NCI-H1092 treated with DMSO at 0.1 percent for 48 hours (cell line): ENCODE results near the gene CALY.

Source experiments
- DNase-seq: peaks from one replicate; lab custom pipeline; 2025; lab: John Stamatoyannopoulos, UW

The CALY gene

DNA sequence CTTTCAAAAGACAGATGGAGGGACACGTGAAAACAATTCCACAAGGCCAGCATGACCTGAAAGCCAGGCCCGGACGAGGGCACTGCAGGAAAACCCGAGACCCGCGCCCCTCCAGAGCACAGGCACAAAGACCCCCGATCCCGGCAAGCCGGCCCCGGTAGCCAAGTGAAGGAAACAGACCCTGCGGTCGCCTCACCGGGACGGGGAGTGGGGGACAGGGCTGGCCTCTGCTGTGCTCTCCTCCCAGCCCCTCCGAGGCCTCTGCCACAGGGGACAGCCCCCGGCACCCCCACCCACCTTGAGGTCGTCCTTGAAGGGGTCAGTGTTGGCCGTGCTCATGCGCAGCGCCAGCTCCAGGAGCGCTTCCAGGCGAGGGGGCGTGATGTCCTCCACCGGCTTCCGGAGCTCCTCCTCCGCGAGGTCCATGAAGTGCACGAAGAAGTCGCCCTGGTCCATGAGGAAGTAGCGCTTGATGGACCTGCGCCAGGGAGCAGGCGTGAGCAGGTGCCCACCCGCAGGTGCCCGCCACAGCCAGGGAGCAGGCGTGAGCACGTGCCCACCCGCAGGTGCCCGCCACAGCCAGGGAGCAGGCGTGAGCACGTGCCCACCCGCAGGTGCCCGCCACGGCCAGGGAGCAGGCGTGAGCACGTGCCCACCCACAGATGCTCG lies 48.7 kb downstream of the CALY start:
- DNase-seq, result no peak

DNA sequence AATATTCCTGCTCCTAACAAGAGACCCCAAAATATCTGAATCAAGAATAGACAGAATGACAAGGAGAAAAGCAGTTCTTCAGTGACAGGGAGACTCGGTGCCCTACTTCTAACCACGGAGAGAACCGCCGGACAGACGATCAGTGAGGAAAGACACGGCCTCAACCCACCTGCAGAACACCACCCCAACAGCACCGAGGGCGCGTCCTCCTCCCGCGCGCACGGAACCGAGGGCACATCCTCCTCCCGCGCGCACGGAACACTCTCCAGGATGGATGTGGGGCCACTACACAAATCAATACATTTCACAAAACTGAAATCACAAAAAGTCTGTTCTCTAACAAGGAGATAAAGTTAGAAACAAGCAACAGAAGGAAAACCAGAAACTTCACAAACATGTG lies 50.3 kb downstream of the CALY start:
- DNase-seq, result no peak

DNA sequence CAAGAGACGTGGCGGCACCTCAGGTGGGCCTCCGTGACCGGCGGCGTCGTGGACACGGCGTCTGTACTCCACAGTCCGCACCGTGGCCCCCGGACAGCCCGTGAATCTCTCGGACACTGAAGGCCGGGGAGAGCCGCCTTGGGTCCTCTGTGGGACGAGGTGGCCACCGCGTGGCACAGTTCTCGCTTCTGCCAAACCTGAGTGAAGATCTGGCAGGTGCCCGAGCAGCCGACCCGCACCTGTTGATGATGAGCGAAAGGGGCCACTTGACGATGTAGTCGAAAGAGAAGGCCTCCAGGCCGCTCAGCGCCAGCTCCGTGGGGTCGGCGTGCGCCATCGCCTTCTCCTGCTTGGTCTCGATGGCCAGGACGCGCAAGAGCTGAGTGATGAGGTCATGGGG lies 51.5 kb downstream of the CALY start:
- no peak for DNase-seq

DNA sequence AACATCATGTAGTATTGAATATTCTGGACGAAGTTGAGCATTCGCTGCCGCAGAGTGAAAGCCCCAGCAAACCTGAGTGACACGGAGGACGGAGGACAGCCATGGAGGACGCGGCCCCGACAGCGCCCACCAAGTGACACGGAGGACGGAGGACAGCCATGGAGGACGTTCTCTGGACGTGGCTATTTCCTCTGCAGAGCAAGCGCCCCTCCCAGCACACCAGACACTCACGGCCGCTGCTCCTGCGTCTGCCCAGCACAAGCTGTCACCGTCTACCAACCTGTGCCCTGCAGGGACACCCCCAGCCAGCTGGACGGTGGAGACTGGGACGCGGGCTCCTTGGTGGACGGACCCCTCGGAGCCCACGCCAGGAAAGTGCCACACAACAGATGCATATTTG lies 52.8 kb downstream of the CALY start:
- DNase-seq, result no peak

DNA sequence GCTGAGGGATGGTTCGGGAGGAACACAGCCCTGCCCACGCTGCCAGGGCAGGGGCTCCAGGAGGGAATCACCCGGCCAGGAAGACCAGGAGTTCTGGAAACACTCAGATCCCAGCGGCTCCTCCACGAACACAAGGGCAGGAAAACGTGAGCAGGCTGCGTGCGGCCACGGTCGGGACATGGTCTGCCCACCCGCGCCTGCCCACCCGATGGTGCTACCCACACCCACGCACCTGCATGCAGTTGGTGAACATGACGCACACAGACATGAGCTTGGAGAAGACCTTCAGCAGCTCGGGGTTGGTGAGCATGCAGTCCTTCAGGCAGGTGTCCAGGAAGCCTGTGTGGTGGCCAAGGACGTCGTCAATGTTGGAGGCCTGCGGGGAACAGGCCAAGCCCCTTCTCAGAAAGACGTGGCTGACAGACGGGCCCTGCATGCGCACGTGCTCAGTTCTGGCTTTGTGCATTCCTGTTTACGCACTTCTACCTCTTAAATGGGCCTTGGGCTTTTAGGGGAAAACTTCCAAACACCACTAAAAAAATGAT lies 53.8 kb downstream of the CALY start:
- DNase-seq, result no peak

DNA sequence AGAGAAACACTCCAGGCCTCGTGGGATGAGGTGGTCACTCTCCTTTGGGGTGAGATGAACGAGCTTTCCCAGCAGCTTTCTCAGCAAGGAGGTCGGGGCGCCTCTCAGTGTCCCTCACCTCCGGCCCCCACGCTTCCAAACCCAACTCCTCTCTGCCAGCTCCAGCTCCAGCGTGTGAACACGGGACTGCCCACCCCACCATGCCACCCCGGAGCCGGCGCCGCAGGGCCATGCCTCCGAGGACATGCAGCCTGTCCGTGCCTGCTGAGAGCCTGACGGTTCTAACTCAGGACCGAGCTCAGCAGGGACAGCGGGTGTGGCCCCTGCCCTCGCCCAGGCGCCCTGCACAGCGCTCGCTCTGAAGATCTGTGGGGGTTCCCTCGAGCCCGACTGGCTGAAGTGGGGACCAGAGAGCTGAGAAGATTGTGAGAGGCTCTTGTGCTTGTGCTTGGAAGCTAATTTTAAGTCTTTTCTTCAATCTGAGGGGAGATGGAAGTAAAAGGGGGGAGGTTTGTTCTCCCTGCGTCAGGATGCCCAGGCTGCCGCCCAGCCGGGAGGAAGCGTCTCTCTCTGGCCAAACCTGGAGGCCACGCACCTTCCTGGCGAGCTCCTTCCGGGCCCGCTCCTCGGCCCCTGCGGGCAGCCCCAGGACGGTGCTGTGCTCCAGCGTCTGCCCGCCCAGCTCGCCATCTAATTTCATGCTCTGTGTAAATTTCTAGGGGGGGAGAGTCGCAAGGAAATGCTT lies 54.9 kb downstream of the CALY start:
- no peak for DNase-seq

DNA sequence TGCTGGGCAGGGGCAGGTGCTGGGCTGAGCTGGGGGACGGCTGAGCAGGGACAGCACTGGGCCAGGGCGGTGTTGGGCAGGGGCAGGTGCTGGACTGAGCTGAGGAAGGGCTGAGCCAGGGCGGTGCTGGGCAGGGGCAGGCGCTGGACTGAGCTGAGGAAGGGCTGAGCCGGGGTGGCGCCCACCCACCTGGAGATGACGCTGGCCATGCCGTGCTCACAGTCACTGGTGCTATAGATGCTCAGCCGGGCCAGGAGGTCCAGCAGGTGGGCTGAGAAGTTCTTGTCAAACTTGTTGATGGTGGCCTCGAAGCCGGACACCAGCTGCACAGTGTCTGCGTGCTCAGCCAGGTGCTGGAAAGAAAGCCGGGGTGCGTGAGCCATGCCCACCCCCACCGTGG lies 55.6 kb downstream of the CALY start:
- DNase-seq, result no peak

DNA sequence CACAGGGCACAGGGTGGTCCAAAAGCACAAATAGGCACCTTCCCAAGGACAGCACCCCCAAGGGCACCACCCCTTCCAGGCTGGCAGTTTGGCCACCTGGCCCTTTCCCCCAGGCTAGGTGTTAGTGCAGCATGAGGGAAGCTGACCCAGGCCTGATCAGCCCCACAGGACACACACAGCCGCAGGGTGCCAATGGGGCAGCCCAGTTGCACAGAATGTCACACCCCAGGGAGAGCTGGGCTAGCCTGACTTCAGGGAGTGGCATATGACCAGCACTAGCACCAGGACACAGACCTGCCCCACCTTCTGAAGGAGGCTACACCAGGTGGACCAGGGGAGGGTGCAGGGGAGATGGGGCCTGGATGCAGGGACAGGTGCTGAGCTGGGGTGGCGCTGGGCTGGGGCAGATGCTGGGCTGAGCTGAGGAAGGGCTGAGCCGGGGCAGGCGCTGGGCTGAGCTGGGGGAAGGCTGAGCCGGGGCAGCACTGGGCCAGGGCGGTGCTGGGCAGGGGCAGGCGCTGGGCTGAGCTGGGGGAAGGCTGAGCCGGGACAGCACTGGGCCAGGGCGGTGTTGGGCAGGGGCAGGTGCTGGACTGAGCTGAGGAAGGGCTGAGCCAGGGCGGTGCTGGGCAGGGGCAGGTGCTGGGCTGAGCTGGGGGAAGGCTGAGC lies 56.2 kb downstream of the CALY start:
- DNase-seq, result no peak

DNA sequence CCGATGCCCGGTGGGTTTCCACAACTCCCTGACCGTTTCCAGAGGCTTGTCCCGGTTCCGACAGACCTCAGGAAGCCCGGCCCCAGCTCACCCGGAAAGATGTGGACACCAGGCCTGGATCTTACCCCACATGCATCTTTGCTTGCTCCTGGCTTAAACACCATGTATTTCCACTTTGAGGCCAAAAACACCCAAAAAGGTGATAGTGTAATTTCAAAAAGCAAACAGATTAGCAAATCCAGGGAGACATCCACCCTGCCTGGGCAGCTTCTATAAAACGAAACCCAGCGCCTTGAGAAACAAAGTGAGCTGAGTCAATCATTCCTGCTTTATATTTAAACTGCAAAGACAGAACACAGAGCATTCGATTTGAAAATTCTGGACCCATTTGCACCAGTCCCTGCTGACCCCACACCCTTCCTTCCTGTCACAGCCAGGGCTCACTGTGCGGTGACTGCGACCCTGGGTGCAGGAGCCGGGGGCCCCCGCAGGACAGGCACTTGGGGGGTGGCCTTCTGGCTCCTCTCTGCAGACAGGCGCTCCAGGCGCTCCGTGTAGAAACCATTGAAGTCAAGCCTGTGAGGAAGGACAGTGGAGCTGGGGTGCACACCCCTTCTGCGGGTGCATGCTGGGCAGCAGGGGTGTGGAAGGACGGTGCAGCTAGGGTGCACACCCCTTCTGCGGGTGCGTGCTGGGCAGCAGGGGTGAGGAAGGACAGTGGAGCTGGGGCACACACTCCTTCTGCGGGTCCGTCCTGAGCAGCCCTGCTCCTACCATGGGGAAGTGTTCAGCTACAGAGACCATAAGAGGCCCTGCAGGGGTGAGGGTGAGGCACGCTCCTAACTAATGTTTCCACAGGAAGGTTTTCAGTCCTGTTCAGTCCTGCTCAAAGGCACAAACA lies 57.1 kb downstream of the CALY start:
- no peak for DNase-seq

DNA sequence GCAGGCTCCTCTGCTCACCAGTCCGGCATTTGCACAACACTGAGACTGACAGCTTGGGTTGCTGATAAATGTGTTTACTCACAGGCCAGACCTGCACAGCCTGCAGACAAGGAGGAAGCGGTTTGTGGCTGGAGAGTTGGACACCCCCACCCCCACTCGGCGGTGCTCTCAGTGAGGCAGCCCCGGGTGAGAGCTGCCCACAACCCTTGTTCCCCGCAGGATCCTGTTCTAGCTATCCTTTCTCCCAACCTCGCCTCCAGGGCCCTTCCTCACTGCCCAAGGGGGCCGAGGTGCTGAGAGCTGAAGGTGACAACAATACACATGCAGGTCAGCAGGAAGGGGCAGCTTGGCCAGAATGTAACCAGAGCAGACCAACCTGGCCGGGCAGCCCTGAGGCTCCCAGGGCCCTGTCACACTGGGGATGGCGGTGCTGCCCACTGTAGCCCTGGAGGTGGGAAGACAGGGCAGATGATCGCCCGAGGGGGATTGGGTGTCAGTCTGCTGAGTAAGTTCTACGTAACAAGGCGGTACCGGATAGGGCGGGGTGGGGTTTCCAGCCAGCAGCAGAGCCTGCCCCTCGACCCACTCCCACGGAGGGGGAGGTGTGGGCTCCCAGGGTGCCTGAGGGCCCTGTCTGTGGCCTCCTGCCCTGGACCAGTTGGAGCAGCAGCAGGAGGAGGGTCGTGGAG lies 58.0 kb downstream of the CALY start:
- no peak for DNase-seq

DNA sequence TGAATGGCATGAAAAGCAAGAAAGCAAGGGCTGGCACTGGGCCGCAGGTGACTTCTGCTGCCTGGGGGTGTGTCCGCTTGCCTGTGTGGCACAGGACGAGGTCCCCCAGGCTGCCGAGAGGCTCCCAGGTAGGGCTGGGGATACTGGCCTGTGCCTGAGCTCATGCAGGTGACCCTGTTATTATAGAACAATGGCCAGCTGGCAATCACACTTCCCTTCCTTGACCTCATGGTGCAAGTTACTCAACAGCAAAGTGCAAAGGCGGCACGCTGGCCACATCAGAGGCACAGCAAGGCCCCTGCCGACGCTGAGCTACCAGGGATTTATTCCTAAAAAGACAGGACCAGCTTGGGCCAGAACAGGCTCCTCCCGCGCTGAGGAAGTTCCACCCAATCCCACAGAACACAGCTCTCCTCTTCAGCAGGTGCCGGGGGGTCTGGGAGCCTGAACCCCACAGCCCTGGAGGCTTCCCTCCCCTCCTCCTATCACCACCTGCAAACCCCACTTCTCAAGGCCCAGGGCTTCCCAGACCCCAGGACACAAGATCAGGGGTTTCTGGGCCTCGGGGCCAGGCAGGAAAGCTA lies 58.6 kb downstream of the CALY start:
- no peak for DNase-seq

DNA sequence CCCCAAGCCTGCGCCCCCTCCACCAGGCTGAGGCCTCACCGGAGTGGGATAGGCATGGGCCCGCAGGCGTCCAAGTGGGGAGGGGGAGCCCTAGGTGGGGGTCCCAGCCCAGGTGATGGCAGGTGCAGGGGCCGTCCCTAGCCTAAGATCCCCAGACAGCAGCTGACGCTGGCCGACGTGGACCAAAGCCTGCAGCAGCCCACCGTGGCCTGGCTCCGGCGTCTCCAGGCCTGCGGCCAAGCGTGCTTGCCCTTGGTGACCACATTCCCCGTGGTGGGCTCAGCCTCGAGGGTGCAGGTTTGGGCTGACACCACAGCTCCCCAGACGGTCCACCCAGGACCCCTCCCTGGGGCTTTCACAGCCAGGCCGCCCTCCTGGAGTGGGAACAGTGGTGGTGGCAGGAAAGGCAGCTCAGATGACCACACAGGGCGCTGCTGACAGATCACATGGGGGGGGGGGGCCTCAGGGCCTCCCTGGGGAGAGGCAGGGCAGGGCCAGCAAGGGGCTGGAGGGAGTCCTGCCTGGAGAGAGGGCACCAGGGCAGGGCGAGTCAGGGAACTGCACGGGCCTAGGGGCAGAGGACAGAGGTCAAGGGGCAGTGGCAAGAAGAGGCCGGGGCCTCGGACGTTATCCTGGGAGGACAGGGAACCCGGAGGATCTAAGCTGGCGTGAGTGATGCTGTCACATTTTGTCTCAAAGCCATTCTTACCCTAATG lies 59.3 kb downstream of the CALY start:
- no peak for DNase-seq

DNA sequence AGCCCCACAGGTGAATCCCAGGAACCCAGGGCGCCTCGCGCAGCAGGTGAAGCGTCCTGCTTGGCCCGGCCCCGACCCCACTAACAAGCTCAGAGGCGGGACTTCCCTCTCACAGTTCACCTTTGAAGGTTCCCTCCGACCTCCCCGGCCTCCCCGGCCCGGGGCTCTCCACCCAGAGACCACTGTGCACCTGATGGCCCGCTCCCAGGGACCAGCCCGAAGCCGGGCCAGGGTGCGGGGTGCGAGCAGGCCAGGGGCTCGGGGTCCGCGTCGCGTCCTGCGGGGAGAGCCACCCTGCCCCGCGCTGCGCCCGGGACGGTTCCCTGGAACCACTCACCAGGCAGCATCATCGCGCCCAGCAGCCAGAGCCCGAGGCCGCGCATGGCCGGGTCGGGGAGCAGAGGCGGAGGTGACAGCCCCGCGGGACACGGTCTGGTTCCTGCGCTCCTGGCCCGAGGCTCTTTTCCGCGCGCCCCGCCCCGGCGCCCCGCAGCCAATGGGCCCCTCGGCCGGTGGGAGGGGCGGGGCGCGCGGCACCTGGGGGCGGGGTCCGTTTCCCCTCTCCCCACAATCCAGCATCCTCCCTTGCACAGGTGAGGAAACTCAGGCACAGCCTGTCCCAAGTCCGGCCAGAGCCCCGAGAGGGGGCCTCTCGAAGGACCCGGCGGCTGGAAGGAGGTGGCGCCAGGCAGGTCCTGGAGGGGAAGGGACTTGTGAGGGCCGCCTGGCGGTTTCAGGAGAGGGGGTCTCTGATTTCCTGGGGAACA lies 60.1 kb downstream of the CALY start, which contains the start of gene ADAM8:
TSS of gene ADAM8 (minus strand) at position 434 of the 767 bp plus-strand sequence. CDS start at position 383, 51 bp downstream.
- DNase-seq, result no peak

DNA sequence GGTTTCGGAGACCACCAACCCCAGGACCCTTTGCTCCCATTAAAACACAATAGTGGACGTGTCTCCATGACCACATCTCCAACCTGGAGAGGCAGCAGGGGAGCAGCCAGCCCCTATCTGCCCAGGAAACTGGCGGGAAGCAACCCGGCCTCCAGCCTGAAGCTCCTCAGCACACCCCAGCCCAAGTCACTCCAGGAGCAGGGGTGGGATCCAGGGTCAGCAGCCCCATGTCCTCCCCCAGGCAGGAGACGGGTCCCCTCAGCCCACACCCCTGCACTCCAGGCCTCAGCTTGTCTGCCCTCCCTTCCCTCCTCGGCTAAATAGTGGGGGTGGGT lies 60.6 kb downstream of the CALY start:
- no peak for DNase-seq

DNA sequence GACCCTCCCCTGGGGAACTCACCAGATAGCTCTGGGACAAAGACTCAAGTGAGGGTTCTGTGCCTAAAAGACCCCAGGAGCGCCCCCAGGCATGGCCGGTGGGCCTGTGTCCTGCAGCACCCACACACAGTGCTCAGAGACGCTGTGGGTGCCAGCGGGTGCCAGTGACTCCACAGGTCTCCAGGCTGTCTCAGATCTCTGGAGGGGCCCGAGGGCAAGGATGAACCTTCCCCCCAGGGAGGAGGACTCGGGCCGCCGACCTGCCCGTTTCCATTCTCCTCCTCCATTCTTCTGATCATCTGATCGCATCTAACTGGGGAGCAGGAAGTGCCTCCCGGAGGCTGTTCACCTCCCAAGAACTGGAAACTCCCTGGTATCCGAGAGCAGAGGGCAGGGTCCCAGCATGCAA lies 61.0 kb downstream of the CALY start:
- DNase-seq, result no peak

DNA sequence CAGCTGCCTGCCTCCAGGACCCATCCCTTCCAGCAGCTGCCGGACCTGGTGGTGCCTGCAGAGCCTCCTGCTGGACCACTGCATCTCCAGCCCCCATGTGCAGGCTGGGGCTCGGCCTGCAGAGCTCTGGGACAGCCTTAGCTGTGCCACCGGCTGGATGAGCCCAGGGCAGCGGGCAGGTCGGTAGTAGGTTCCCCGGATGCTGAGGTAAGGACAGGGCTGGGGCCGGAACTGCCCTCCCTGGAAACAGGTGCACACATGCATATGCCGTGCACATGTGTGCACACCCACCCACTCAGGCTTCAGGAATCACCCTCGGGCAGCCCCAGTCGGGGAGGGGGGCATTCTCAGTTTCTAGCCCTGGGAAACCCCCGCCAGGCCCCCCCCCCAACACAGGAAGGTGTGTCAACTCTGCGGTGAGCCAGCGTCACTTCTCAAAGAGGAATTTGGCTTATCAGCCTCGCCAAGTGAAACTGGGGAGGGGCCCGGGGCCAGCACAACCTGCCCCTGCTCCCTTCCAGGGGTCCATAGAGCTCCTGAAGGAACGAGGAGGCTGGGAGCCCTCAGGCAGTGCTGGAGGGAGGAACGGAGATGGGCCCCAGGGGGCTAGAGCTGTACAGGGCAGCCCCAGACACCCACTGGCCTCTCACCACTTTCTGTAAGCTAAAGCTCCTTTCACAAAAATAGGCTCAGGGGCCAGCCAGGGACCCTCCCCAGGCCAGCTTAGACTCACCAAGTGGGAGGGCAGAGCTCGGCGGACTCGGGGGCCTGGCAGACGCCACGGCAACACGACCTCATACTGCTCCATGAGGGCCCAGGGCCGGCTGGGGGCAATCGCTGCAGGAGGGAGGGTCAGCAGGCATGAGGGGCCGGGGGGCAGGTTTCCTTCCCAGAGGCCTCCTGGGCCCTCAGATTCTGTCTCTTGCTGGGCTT lies 61.7 kb downstream of the CALY start:
- no peak for DNase-seq
